AG04450 (cell line): ENCODE results near the gene USP1. TPM values are rescaled to one million over a fixed set of nuclear protein-coding genes. Genes with fewer than 3 reads are reported as not detected.

Source experiments
- CTCF ChIA-PET: fragments of 300-600, 350-600 bp; formaldehyde crosslinking; extraction: SDS; loops from one replicate; lab custom pipeline; 2022; ENCODE audit warnings: antibody characterized with exemption, inconsistent platforms; lab: Charles Lee
- POLR2A ChIA-PET: fragments of 350-600 bp; formaldehyde crosslinking; extraction: SDS; loops from one replicate; lab custom pipeline; 2021; ENCODE audit warnings: antibody characterized with exemption, inconsistent platforms; lab: Yijun Ruan, JAX
- DNase-seq: peaks from one replicate; pipeline ENCODE4 v3.0.0-alpha.2; 2011; ENCODE audit warnings: low read depth, low spot score
- H3K27ac ChIP-seq: one replicate; pipeline ENCODE4 v1.5.1; 2012; ENCODE audit warnings: low read depth, low read length, control low read depth
- H3K27me3 ChIP-seq: one replicate; pipeline ENCODE4 v1.6.0; 2012; ENCODE audit warnings: low read length; ENCODE audit not compliant: control insufficient read depth, insufficient read depth
- H3K4me3 ChIP-seq: 2 replicates; pipeline ENCODE4 v1.5.1; 2011; ENCODE audit warnings: mild to moderate bottlenecking, low read depth, low read length, control low read depth
- H3K9me3 ChIP-seq: 2 replicates; pipeline ENCODE4 v1.5.1; 2012; ENCODE audit warnings: low read length; ENCODE audit not compliant: control insufficient read depth, insufficient read depth
- CTCF ChIP-seq: IDR thresholded peaks from 2 replicates; pipeline ENCODE4 v1.5.1; 2011; ENCODE audit warnings: low read depth, low read length, control low read depth, inconsistent platforms
- polyA minus RNA-seq: library from RNA; depleted of rRNA, polyadenylated mRNA; stranded (reverse); fragments of >200 nt; gene quantifications from 2 replicates; pipeline ENCODE4 v1.2.3, GENCODE V29; 2011; rRNA and poly(A)+ RNA removed
- polyA plus RNA-seq: library from polyadenylated mRNA; depleted of rRNA; stranded (reverse); fragments of >200 nt; gene quantifications from 2 replicates; pipeline ENCODE4 v1.2.3, GENCODE V29; 2011; rRNA removed

The USP1 gene
- polyA plus RNA-seq: 8.4 and 13.8 TPM in 2 replicates
- polyA minus RNA-seq: 2.6 and 6.5 TPM in 2 replicates

- no peak for TF ChIP-seq CTCF
- Histone ChIP-seq H3K27me3 (no peaks in the 10 kb centered on the region), H3K27ac (peak within 1 kb of the TSS; percentile 100), H3K4me3 (peak within 1 kb of the TSS; percentile 86), H3K9me3 (no peaks in the 10 kb centered on the region; the same call in 1 of the 2 replicates)
- peak; percentile 99 for DNase-seq
- CTCF ChIA-PET: interaction anchor here (0.6 kb wide), 1 partner anchor 300 kb away, joined by 3 read pairs; no protein-coding TSS in a partner anchor
- POLR2A ChIA-PET: interaction anchor here (0.5 to 1.2 kb wide), 3 partner anchors 26 to 347 kb away, joined by 4 to 5 read pairs (median 4); partner anchors contain the start of gene ATG4C
Observed at GRCh38 chr1:62436466-62437272, at the start of gene USP1. Gene USP1 (plus strand): TSS chr1:62437049. CDS start chr1:62439868, 2,819 bp downstream.

- H3K9me3 ChIP-seq: no peaks in the 10 kb centered on the region
- CTCF ChIA-PET: interaction anchor here (1.3 to 1.8 kb wide), 2 partner anchors 15 to 18 kb away, joined by 4 to 7 read pairs; no protein-coding TSS in a partner anchor
Observed at GRCh38 chr1:62389531-62389930, 47.3 kb upstream of the USP1 start.

GRCh38 chr1:62390071-62390470 lies 46.8 kb upstream of the USP1 start:
- CTCF ChIA-PET: interaction anchor here (1.2 kb wide), 1 partner anchor 307 kb away, joined by 4 read pairs; no protein-coding TSS in a partner anchor
- POLR2A ChIA-PET: no interaction called here
- DNase-seq: no peak

More at GRCh38 chr1:62389531-62389930, 47.3 kb upstream of the USP1 start:
- no peak for TF ChIP-seq CTCF
- Histone ChIP-seq H3K4me3 (no peak overlapping the region), H3K27ac (no peak overlapping the region), H3K27me3 (peaks cover 4% of the 10 kb centered on the region)
- POLR2A ChIA-PET: no interaction called here
- DNase-seq: no peak

GRCh38 chr1:62391369-62391971 lies 45.4 kb upstream of the USP1 start:
- Histone ChIP-seq H3K9me3 (no peaks in the 10 kb centered on the region), H3K27me3 (peaks cover 4% of the 10 kb centered on the region), H3K4me3 (no peak overlapping the region), H3K27ac (no peak overlapping the region)
- ChIA-PET POLR2A (no interaction called here), CTCF (interaction anchor here (0.5 to 2.0 kb wide), 14 partner anchors 9 to 1165 kb away, joined by 3 to 8 read pairs (median 3); no protein-coding TSS in a partner anchor)
- DNase-seq: no peak
- TF ChIP-seq CTCF: peak; percentile 42

More at GRCh38 chr1:62390071-62390470, 46.8 kb upstream of the USP1 start:
- TF ChIP-seq CTCF: no peak
- no peak overlapping the region for H3K4me3 ChIP-seq
- H3K9me3 ChIP-seq: no peaks in the 10 kb centered on the region
- peaks cover 4% of the 10 kb centered on the region for H3K27me3 ChIP-seq
- H3K27ac ChIP-seq: no peak overlapping the region
